Bronchial epithelial cell (primary cell): ENCODE measurements around the gene CTCF. TPM values are rescaled to one million over a fixed set of nuclear protein-coding genes. Genes with fewer than 3 reads are reported as not detected.
A peak's percentile ranks its signal among the peaks of the same experiment; 100 is the strongest.
"Not testable (repeated sequence)": the region's sequence is repeated elsewhere in the genome, so short reads cannot be mapped to it uniquely, and the experiment has no call there.

Experiments
- DNase-seq: peaks from one replicate; pipeline ENCODE4 v3.0.0-alpha.2; 2010; ENCODE audit warnings: low read depth
- FAIRE-seq: peaks from 2 replicates; lab custom pipeline; 2011; peaks lifted over from hg19 to GRCh38; lab: Jason Lieb, UNC
- H3K27me3 ChIP-seq: 2 replicates; pipeline ENCODE4 v1.5.1; 2011; ENCODE audit warnings: low read length; ENCODE audit not compliant: control insufficient read depth, insufficient read depth
- H3K36me3 ChIP-seq: 2 replicates; pipeline ENCODE4 v1.5.1; 2011; ENCODE audit warnings: low read length; ENCODE audit not compliant: control insufficient read depth, insufficient read depth
- H3K4me3 ChIP-seq: 2 replicates; pipeline ENCODE4 v1.5.1; 2011; ENCODE audit warnings: mild to moderate bottlenecking, low read depth, low read length, control low read depth
- total RNA-seq: library from RNA; depleted of rRNA; stranded (reverse); fragments of >200 nt; gene quantifications from 2 replicates; pipeline ENCODE4 v1.2.1, GENCODE V29; 2014
- TF ChIP-seq, protein P1 (sequence below): IDR thresholded peaks from 2 replicates; pipeline ENCODE4 v1.5.1; 2011; ENCODE audit warnings: mild to moderate bottlenecking, moderate library complexity, low read length, control low read depth, inconsistent platforms; ENCODE audit not compliant: insufficient read depth, severe bottlenecking

CTCF gene
- total RNA-seq, 1 donor from 2014 or later = 21.1 TPM

DNA sequence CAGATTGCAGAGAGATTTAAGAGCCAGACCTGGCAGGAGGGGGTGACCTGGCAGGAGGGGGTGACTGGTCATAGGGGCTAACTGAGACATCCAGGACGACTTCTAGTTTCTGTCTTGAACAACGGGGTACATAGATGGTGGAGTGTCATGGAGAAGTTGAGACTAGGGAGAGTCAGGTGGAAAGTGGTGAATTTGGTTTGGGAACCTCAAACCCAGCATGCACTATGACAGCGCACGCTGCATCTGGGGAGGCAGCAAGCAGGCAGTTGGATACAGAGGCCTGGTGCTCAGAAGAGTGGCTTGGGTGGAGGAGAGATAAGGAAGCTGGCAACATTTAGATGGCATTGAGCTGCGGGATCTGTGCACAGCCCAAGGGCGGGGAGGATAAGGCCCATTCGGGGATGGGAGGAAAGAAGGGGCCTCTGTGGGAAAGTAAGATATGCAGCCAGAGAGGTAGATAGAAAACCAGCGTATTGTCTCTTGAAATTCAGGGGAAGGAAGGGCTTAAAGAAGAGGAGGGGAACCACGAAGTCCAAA lies 29.2 kb upstream of the CTCF start:
- no peak for FAIRE-seq
- H3K27me3 ChIP-seq = no peaks in the 10 kb centered on the region
- TF ChIP-seq, protein P1, sequence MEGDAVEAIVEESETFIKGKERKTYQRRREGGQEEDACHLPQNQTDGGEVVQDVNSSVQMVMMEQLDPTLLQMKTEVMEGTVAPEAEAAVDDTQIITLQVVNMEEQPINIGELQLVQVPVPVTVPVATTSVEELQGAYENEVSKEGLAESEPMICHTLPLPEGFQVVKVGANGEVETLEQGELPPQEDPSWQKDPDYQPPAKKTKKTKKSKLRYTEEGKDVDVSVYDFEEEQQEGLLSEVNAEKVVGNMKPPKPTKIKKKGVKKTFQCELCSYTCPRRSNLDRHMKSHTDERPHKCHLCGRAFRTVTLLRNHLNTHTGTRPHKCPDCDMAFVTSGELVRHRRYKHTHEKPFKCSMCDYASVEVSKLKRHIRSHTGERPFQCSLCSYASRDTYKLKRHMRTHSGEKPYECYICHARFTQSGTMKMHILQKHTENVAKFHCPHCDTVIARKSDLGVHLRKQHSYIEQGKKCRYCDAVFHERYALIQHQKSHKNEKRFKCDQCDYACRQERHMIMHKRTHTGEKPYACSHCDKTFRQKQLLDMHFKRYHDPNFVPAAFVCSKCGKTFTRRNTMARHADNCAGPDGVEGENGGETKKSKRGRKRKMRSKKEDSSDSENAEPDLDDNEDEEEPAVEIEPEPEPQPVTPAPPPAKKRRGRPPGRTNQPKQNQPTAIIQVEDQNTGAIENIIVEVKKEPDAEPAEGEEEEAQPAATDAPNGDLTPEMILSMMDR = no peak
- no peak overlapping the region for H3K4me3 ChIP-seq
- no peak for DNase-seq
- no peaks in the 10 kb centered on the region for H3K36me3 ChIP-seq

DNA sequence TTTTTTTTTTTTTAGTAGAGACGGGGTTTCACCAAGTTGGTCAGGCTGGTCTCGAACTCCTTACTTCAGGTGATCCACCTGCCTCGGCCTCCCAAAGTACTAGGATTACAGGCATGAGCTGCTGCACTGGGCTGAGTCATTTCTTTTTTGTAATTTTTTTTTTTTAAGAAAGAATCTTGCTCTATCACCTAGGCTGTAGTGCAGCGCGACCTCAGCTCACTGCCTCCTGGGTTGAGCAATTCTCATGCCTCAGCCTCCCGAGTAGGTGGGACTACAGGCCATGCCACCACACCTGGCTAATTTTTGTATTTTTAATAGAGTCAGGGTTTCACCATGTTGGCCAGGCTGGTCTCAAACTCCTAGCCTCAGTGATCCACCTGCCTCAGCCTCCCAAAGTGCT lies 28.3 kb upstream of the CTCF start:
- H3K4me3 ChIP-seq, FAIRE-seq: not testable (repeated sequence)

DNA sequence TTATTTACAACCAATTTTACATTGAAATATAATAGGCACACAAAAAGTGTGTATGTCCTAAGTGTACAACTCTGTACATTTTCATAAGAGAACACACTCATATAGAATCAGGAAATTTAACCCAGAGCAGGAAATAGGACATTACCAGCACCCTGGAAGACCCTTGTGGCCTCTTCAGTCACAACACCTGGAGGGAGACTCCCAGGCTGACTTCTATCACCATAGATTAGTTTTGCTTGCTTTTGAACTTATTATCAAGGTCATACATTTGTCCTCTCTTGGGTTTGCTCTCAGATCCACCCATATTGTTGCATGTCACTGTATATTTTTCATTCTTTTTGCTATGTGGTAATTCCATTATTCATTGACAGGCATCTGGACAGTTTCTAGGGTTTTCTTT lies 27.9 kb upstream of the CTCF start:
- no peak overlapping the region for H3K4me3 ChIP-seq
- no peak for FAIRE-seq
- no peaks in the 10 kb centered on the region for H3K36me3 ChIP-seq
- TF ChIP-seq, protein P1 = no peak
- DNase-seq = no peak
- H3K27me3 ChIP-seq = no peaks in the 10 kb centered on the region

More for the DNA sequence above, 28.3 kb upstream of the CTCF start:
- not testable (repeated sequence) for H3K27me3 ChIP-seq, H3K36me3 ChIP-seq
- peak; percentile 40 for DNase-seq

DNA sequence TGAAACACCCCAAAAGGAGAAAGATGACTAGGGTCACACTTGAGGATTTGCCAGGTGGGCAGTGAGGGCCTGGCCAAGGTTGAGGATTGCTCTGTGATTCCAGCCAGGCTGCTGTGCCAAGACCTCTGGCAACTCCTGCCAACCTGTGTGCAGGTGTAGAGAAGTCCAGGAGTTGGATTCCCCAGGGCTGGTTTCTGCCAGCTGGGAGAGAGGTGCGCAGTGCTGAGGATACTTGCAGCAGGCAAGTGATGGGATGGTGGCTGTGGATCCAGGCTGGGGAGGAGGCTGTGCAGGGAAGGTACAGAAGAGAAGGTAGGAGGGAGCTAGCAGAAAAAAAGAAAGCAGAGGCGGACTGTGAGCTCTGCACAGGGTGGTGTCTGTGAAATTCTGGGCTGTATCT lies 27.1 kb upstream of the CTCF start:
- TF ChIP-seq, protein P1 = no peak
- DNase-seq (no peak), FAIRE-seq (no peak)
- H3K4me3 ChIP-seq = no peak overlapping the region
- H3K36me3 ChIP-seq = peaks cover 2% of the 10 kb centered on the region
- H3K27me3 ChIP-seq = no peaks in the 10 kb centered on the region

DNA sequence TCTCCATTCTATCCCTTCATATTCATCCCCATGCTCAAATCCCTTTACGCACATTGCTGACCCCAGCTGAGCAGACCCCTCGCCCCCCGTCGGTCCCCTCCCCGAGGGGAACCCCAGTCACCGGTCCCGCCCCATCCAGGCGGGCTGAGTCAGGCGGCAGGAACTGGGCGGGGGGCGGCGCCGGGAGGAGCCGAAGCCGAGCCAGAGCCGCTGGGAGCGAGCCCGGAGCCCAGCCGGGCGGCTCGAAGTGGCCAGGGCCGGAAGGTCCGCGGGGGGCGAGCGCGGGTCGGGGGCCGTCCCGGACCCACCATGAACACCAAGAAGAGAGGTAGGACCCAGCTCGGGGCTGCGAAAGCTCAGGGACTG lies 25.1 kb upstream of the CTCF start:
- FAIRE-seq (no peak), DNase-seq (no peak)
- TF ChIP-seq, protein P1 = no peak
- peaks cover 15% of the 10 kb centered on the region for H3K36me3 ChIP-seq
- no peaks in the 10 kb centered on the region for H3K27me3 ChIP-seq
- H3K4me3 ChIP-seq = peak overlapping the region; percentile 65

DNA sequence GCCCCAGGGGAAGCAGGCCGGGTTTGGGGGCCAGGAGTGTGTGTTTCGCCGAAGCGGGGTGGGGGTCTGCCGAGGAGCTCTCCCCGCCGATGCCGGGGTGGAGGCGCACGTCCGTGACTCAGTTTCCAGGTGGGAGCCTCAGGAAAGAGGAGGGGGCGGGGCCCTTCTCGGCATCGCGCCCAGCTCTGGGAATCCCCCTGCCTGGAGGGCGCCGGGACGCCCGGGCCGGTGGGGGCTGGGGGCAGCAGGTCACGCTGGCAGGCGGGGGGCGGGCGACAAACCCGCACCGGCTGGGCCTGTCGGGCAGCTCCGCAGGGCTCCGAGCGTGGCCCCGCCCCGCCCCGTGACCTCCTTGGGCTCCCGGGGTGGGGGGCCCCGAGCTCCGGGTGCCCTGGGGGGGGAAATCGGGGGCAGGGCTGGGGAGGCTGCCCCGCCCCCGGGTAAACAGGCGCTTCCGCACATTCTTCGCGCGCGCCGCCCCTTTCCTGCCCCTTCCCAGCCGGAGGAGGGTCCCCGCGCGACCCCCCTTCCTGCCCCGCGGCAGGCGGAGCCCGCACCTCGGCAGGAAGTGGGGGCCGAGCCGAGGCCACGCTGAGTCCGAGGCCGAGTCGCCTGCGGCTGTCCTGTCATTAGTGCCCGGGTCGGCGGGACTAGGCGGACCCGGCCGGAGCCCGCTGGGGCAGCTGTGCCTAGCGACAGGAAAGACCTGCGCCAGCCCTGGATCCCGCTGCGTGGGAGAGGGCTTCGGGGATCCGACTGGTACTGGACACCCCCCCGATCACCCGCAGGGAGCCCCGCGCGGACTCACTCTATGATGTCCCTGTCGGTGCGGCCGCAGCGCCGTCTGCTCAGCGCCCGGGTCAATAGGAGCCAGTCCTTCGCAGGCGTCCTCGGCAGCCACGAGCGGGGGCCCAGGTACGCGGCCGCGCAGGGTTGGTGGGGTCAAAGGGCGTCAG lies 24.4 kb upstream of the CTCF start:
- DNase-seq (no peak), FAIRE-seq (no peak)
- peak overlapping the region; percentile 65 for H3K4me3 ChIP-seq
- TF ChIP-seq, protein P1 = no peak
- peaks cover 17% of the 10 kb centered on the region for H3K36me3 ChIP-seq
- no peaks in the 10 kb centered on the region for H3K27me3 ChIP-seq
